ENCODE data around the gene MDM2.

GRCh38 chr12:68870011-68870410 lies 62.0 kb downstream of the MDM2 start:
- no peak for TF ChIP-seq POLR2A (IDR thresholded peaks at IDR 0.05)
- TF ChIP-seq CTCF (IDR thresholded peaks at IDR 0.05): no peak
- TF ChIP-seq EP300 (IDR thresholded peaks at IDR 0.05): no peak

All from tibial nerve (tissue), 4 donors.